Astrocyte (in vitro differentiated cells and primary cell): ENCODE measurements around the gene RNU6-1. TPM values are rescaled to one million over a fixed set of nuclear protein-coding genes. Genes with fewer than 3 reads are reported as not detected.
A peak's percentile ranks its signal among the peaks of the same experiment; 100 is the strongest.

ENCODE experiments used
- DNase-seq: peaks from one replicate; pipeline ENCODE4 v3.0.0-alpha.2; 2010; ENCODE audit warnings: low read depth
- FAIRE-seq: peaks from 2 replicates; lab custom pipeline; 2011; peaks lifted over from hg19 to GRCh38; lab: Jason Lieb, UNC
- H2AFZ ChIP-seq: 2 replicates; pipeline ENCODE4 v1.6.0; 2012; ENCODE audit warnings: low read depth, low read length, inconsistent platforms
- H3K27ac ChIP-seq: 2 replicates; pipeline ENCODE4 v1.5.1; 2011; ENCODE audit warnings: low read depth, low read length, inconsistent platforms
- H3K27me3 ChIP-seq: 2 replicates; pipeline ENCODE4 v1.6.0; 2011; ENCODE audit warnings: low read length, inconsistent platforms; ENCODE audit not compliant: insufficient read depth
- H3K36me3 ChIP-seq: 2 replicates; pipeline ENCODE4 v1.5.1; 2011; ENCODE audit warnings: low read length, inconsistent platforms; ENCODE audit not compliant: insufficient read depth
- H3K4me1 ChIP-seq: 2 replicates; pipeline ENCODE4 v1.5.1; 2011; ENCODE audit warnings: low read length, inconsistent platforms; ENCODE audit not compliant: insufficient read depth
- H3K4me2 ChIP-seq: 2 replicates; pipeline ENCODE4 v1.6.0; 2012; ENCODE audit warnings: low read length, inconsistent platforms
- H3K4me3 ChIP-seq: 2 replicates; pipeline ENCODE4 v1.5.1; 2011; ENCODE audit warnings: low read depth, mild to moderate bottlenecking, low read length, inconsistent platforms; ENCODE audit not compliant: insufficient read depth
- H3K79me2 ChIP-seq: 2 replicates; pipeline ENCODE4 v1.6.0; 2012; ENCODE audit warnings: mild to moderate bottlenecking, low read length, inconsistent platforms; ENCODE audit not compliant: insufficient read depth
- H3K9ac ChIP-seq: 2 replicates; pipeline ENCODE4 v1.6.0; 2012; ENCODE audit warnings: mild to moderate bottlenecking, low read length, inconsistent platforms
- H3K9me3 ChIP-seq: 2 replicates; pipeline ENCODE4 v1.5.1; 2012; ENCODE audit warnings: low read depth, mild to moderate bottlenecking, low read length, inconsistent platforms; ENCODE audit not compliant: insufficient read depth
- H4K20me1 ChIP-seq: 2 replicates; pipeline ENCODE4 v1.6.0; 2012; ENCODE audit warnings: low read length, inconsistent platforms; ENCODE audit not compliant: insufficient read depth
- H3K27ac Mint-ChIP-seq: one replicate; pipeline ENCODE4 v1.8.0; 2021; ENCODE audit warnings: mild to moderate bottlenecking, mixed read lengths; ENCODE audit not compliant: unreplicated experiment
- H3K27me3 Mint-ChIP-seq: one replicate; pipeline ENCODE4 v1.8.0; 2021; ENCODE audit warnings: low read depth, mixed read lengths; ENCODE audit not compliant: unreplicated experiment
- H3K36me3 Mint-ChIP-seq: one replicate; pipeline ENCODE4 v1.8.0; 2021; ENCODE audit warnings: low read depth, mixed read lengths; ENCODE audit not compliant: unreplicated experiment
- H3K4me1 Mint-ChIP-seq: one replicate; pipeline ENCODE4 v1.8.0; 2021; ENCODE audit warnings: low read depth, mixed read lengths; ENCODE audit not compliant: unreplicated experiment
- H3K4me3 Mint-ChIP-seq: one replicate; pipeline ENCODE4 v1.8.0; 2021; ENCODE audit warnings: mild to moderate bottlenecking, moderate library complexity, mixed read lengths; ENCODE audit not compliant: unreplicated experiment
- H3K9me3 Mint-ChIP-seq: one replicate; pipeline ENCODE4 v1.8.0; 2021; ENCODE audit warnings: mild to moderate bottlenecking, mixed read lengths; ENCODE audit not compliant: unreplicated experiment
- EZH2 ChIP-seq: IDR thresholded peaks from 2 replicates; pipeline ENCODE4 v1.6.1; 2012; ENCODE audit warnings: mild to moderate bottlenecking, low read length, inconsistent platforms; ENCODE audit not compliant: insufficient read depth
- total RNA-seq: library from RNA; stranded (reverse); gene quantifications from 2 replicates; pipeline ENCODE4 v1.2.1, GENCODE V29; 2021
- TF ChIP-seq, protein P1 (sequence below): IDR thresholded peaks from 2 replicates; pipeline ENCODE4 v1.5.1; 2011; ENCODE audit warnings: low read depth, mild to moderate bottlenecking, inconsistent platforms, low read length, moderate library complexity; ENCODE audit not compliant: insufficient read depth

The RNU6-1 gene
- total RNA-seq, 1 donor from 2014 or later: not detected

DNA sequence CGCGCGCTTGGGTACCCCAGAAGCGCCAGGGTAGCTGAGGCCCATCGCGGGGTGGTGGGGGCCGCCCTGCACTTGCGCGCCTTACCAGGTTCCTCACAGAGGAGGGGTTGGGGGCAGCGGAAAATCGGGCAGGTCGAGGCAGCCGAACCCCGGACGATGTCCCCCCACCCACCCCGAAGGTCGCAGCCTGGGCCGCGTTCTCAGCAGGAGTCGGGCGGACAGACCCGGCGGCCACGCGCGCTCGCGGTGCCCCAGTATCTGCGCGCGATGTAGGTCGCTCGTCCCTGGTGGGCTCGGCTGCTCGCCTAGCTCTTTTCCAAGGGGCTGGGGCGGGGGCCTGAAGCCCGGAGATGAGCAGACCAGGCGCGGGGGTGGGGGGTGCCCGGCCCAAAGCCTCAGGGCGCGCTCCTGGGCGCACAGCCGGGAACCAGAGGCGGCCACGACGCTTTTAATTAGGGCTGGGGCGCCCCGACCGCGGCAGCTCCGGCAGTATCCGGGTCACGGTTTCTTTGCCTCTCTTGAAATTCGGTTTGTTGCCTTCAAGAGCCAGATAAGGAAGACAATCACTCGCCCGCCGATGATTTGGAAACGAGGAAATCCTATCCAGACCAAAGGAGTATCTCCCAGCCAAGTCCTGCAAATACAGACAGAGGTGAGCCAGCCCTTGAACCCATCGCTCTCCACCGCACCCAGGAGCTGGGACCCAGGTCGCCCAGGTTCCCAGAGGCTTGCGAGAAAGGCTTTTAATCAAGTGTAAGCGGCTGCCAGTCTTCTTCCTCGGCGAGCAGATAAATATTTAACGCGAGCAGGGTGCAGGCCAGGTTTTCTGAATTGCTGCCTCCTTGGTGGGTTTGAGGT lies 10.0 kb downstream of the RNU6-1 start:
- FAIRE-seq: no peak

DNA sequence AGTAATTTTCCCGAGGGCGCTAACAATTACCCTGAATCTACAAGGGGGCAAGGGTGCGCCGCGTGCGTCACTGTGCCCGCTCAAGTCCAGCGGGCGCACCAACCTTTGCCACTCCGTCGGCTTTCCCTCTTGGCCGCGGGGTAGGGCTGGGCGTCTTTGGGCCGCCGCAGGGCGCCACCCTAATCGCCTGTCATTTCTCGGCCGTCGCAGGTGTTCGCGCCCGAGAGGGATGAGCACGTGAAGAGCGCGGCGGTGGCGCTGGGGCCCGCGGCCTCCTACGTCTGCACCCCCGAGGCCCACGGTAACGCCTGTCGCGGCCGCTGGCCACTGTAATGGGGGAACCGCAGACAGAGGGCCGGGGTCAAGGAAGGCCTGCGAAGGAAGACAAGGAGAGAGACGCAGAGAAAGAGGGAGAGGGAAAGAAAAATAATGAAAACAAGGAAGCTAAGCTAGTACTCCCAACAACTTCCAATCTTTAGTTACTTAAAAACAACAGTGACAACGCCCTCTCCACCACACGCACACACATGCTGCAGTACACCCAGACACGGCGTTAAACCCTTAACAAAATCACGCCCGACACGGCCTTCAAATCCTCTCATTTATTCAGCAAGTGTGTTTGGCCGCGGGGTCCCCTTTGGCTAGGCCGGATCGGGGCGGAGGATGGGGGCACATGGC lies 10.7 kb downstream of the RNU6-1 start:
- peaks cover 82% of the 10 kb centered on the region for H3K27me3 ChIP-seq
- H3K27ac Mint-ChIP-seq: no peak overlapping the region
- FAIRE-seq: no peak
- H3K4me3 Mint-ChIP-seq: no peak overlapping the region
- no peaks in the 10 kb centered on the region for H3K4me1 Mint-ChIP-seq
- peaks cover 14% of the 10 kb centered on the region for H4K20me1 ChIP-seq
- H3K9me3 ChIP-seq: peaks cover 7% of the 10 kb centered on the region
- peaks cover 68% of the 10 kb centered on the region for H3K27me3 Mint-ChIP-seq
- H3K36me3 Mint-ChIP-seq: no peaks in the 10 kb centered on the region
- no peaks in the 10 kb centered on the region for H3K36me3 ChIP-seq
- H3K27ac ChIP-seq: no peak overlapping the region
- DNase-seq: no peak
- H3K4me3 ChIP-seq: no peak overlapping the region
- H3K9me3 Mint-ChIP-seq: peaks cover 20% of the 10 kb centered on the region
- no peak overlapping the region for H2AFZ ChIP-seq
- H3K9ac ChIP-seq: no peak overlapping the region
- peaks cover 17% of the 10 kb centered on the region for H3K4me1 ChIP-seq
- H3K79me2 ChIP-seq: no peaks in the 10 kb centered on the region
- H3K4me2 ChIP-seq: no peak overlapping the region
- peak; percentile 77 for TF ChIP-seq EZH2
- TF ChIP-seq, protein P1, sequence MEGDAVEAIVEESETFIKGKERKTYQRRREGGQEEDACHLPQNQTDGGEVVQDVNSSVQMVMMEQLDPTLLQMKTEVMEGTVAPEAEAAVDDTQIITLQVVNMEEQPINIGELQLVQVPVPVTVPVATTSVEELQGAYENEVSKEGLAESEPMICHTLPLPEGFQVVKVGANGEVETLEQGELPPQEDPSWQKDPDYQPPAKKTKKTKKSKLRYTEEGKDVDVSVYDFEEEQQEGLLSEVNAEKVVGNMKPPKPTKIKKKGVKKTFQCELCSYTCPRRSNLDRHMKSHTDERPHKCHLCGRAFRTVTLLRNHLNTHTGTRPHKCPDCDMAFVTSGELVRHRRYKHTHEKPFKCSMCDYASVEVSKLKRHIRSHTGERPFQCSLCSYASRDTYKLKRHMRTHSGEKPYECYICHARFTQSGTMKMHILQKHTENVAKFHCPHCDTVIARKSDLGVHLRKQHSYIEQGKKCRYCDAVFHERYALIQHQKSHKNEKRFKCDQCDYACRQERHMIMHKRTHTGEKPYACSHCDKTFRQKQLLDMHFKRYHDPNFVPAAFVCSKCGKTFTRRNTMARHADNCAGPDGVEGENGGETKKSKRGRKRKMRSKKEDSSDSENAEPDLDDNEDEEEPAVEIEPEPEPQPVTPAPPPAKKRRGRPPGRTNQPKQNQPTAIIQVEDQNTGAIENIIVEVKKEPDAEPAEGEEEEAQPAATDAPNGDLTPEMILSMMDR: no peak

More for the DNA sequence above, 10.0 kb downstream of the RNU6-1 start:
- H3K4me3 Mint-ChIP-seq: no peak overlapping the region
- no peaks in the 10 kb centered on the region for H3K79me2 ChIP-seq
- no peaks in the 10 kb centered on the region for H3K36me3 Mint-ChIP-seq
- H3K4me2 ChIP-seq: no peak overlapping the region
- no peak for DNase-seq
- peaks cover 66% of the 10 kb centered on the region for H3K27me3 Mint-ChIP-seq
- no peaks in the 10 kb centered on the region for H3K36me3 ChIP-seq
- H3K4me3 ChIP-seq: no peak overlapping the region
- no peak overlapping the region for H3K27ac ChIP-seq
- no peak for TF ChIP-seq EZH2
- TF ChIP-seq, protein P1: no peak
- H3K4me1 Mint-ChIP-seq: no peaks in the 10 kb centered on the region
- H3K9me3 Mint-ChIP-seq: peaks cover 19% of the 10 kb centered on the region
- peaks cover 82% of the 10 kb centered on the region for H3K27me3 ChIP-seq
- H4K20me1 ChIP-seq: peaks cover 6% of the 10 kb centered on the region
- no peak overlapping the region for H3K27ac Mint-ChIP-seq
- peaks cover 21% of the 10 kb centered on the region for H3K4me1 ChIP-seq
- no peak overlapping the region for H3K9ac ChIP-seq
- peaks cover 6% of the 10 kb centered on the region for H3K9me3 ChIP-seq
- no peak overlapping the region for H2AFZ ChIP-seq
